MM.1S (cell line): Measurements from ENCODE around the gene ZBED1.

Source experiments
- DNase-seq: peaks from one replicate; pipeline ENCODE4 v3.0.0-alpha.2; 2015
- H2AFZ ChIP-seq: fragments of 300-600 bp; sonication (generic); 2 replicates; pipeline ENCODE4 v1.6.0; 2016; ENCODE audit warnings: antibody characterized with exemption, low read length
- H3F3A ChIP-seq: fragments of 300-600 bp; sonication (generic); 2 replicates; pipeline ENCODE4 v1.6.1; 2016; ENCODE audit warnings: mild to moderate bottlenecking, antibody characterized with exemption, low read length, moderate library complexity, mixed read lengths; ENCODE audit not compliant: insufficient read depth
- H3K27ac ChIP-seq: fragments of 300-600 bp; sonication (generic); 2 replicates; pipeline ENCODE4 v1.5.1; 2016; ENCODE audit warnings: mild to moderate bottlenecking, low read length
- H3K27me3 ChIP-seq: fragments of 300-600 bp; sonication (generic); replicated peaks from 2 replicates; pipeline ENCODE4 v1.6.0; 2016; ENCODE audit warnings: low read length; ENCODE audit not compliant: insufficient read depth
- H3K36me3 ChIP-seq: fragments of 300-600 bp; sonication (generic); replicated peaks from 2 replicates; pipeline ENCODE4 v1.6.1; 2016; ENCODE audit warnings: mild to moderate bottlenecking, low read length, mixed read lengths; ENCODE audit not compliant: insufficient read depth
- H3K4me1 ChIP-seq: fragments of 300-600 bp; sonication (generic); 2 replicates; pipeline ENCODE4 v1.6.1; 2016; ENCODE audit warnings: low read length, mixed read lengths
- H3K4me2 ChIP-seq: fragments of 300-600 bp; sonication (generic); 2 replicates; pipeline ENCODE4 v1.6.0; 2016; ENCODE audit warnings: low read depth, low read length
- H3K4me3 ChIP-seq: fragments of 300-600 bp; sonication (generic); 2 replicates; pipeline ENCODE4 v1.5.1; 2016; ENCODE audit warnings: low read length, mixed read lengths
- H3K79me2 ChIP-seq: fragments of 300-600 bp; sonication (generic); 2 replicates; pipeline ENCODE4 v1.6.1; 2016; ENCODE audit warnings: mixed run types, low read length, mixed read lengths
- H3K9ac ChIP-seq: fragments of 300-600 bp; sonication (generic); 2 replicates; pipeline ENCODE4 v1.6.1; 2016; ENCODE audit warnings: low read length, mixed read lengths
- H3K9me2 ChIP-seq: fragments of 300-600 bp; sonication (generic); replicated peaks from 2 replicates; pipeline ENCODE4 v1.6.1; 2016; ENCODE audit warnings: mild to moderate bottlenecking, low read length, mixed read lengths; ENCODE audit not compliant: insufficient read depth
- H3K9me3 ChIP-seq: fragments of 300-600 bp; sonication (generic); replicated peaks from 2 replicates; pipeline ENCODE4 v1.6.1; 2016; ENCODE audit warnings: mild to moderate bottlenecking, low read length, mixed read lengths; ENCODE audit not compliant: insufficient read depth
- H4K20me1 ChIP-seq: fragments of 300-600 bp; sonication (generic); 2 replicates; pipeline ENCODE4 v1.6.1; 2016; ENCODE audit warnings: mild to moderate bottlenecking, low read length, moderate library complexity, mixed read lengths; ENCODE audit not compliant: insufficient read depth
- EZH2 ChIP-seq: fragments of 300-600 bp; sonication (generic); optimal IDR thresholded peaks from 2 replicates; pipeline ENCODE3; 2017; ENCODE audit warnings: low read depth, mild to moderate bottlenecking, antibody characterized with exemption, low read length, mixed read lengths
- EZH2phosphoT487 ChIP-seq: fragments of 300-600 bp; sonication (generic); IDR thresholded peaks from 2 replicates; pipeline ENCODE4 v1.6.1; 2018; ENCODE audit warnings: antibody characterized with exemption, low read length
- TF ChIP-seq, protein P1 (sequence below): fragments of 300-600 bp; sonication (generic); IDR thresholded peaks from 2 replicates; pipeline ENCODE4 v1.5.1; 2016; ENCODE audit warnings: antibody characterized with exemption, low read length, mixed read lengths

ZBED1 gene

DNA sequence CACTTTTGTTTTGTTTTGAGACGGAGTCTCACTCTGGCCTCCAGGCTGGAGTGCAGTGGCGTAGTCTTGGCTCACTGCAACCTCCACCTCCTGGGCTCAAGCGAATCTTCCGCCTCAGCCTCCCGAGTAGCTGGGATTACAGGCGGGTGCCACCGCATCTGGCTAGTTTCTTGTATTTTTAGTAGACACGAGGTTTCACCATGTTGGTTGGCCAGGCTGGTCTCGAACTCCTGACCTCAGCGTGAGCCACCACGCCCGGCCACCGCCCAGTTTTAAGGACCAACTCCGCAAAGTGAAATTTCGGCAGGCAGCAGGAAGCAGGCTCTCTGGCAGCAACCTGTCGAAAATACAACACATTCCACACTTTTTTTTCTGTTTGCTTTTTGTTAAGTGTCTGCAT, 13.4 kb downstream of the ZBED1 start:
- no peaks in the 10 kb centered on the region for H3K9me2 ChIP-seq
- H3F3A ChIP-seq = no peaks in the 10 kb centered on the region
- H3K27me3 ChIP-seq = no peaks in the 10 kb centered on the region
- no peaks in the 10 kb centered on the region; the same call in 1 of the 2 replicates for H3K36me3 ChIP-seq
- no peak overlapping the region for H3K27ac ChIP-seq
- TF ChIP-seq, protein P1, sequence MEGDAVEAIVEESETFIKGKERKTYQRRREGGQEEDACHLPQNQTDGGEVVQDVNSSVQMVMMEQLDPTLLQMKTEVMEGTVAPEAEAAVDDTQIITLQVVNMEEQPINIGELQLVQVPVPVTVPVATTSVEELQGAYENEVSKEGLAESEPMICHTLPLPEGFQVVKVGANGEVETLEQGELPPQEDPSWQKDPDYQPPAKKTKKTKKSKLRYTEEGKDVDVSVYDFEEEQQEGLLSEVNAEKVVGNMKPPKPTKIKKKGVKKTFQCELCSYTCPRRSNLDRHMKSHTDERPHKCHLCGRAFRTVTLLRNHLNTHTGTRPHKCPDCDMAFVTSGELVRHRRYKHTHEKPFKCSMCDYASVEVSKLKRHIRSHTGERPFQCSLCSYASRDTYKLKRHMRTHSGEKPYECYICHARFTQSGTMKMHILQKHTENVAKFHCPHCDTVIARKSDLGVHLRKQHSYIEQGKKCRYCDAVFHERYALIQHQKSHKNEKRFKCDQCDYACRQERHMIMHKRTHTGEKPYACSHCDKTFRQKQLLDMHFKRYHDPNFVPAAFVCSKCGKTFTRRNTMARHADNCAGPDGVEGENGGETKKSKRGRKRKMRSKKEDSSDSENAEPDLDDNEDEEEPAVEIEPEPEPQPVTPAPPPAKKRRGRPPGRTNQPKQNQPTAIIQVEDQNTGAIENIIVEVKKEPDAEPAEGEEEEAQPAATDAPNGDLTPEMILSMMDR = no peak
- no peak for TF ChIP-seq EZH2phosphoT487
- no peak for TF ChIP-seq EZH2
- H2AFZ ChIP-seq = no peak overlapping the region
- H3K4me2 ChIP-seq = no peak overlapping the region
- no peak overlapping the region for H3K9ac ChIP-seq
- no peaks in the 10 kb centered on the region for H3K4me1 ChIP-seq
- no peaks in the 10 kb centered on the region for H3K9me3 ChIP-seq
- no peaks in the 10 kb centered on the region for H3K79me2 ChIP-seq
- no peak overlapping the region for H3K4me3 ChIP-seq
- no peak for DNase-seq
- H4K20me1 ChIP-seq = no peaks in the 10 kb centered on the region

DNA sequence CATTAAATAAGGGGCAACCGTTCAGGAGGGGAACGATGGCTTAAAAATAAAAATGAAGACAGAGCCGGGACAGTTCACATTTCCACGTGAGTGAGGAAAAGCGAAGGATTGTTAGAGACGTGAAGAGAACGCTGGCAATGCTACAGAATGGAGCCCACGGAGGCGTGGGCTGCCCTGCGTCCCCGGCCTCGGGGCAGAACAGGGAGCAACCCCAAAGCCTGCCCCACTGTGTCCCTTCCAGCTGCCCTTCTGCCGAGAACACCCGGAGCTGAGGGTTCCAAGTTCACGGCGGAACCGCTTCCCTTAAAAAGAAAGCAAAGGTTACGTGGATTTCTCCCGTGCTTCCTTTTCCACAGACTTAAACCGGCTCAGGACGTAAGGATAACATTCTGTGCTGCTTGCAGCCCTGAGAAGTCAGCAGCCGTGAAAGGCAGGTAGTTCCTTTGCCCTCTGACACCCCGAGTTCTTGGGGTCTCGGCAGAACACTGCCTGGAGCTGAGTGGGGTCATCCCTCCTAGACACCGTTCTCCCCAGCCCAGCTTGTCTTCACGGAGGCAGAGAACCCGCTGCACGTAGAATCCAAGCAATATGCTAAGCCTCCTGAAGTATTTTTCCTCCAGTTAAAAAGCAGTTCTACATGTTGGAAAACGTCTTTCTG, 14.2 kb downstream of the ZBED1 start:
- Histone ChIP-seq H3F3A (no peaks in the 10 kb centered on the region), H3K27me3 (no peaks in the 10 kb centered on the region), H3K79me2 (no peaks in the 10 kb centered on the region), H2AFZ (no peak overlapping the region), H3K9ac (no peak overlapping the region), H3K4me2 (no peak overlapping the region), H4K20me1 (no peaks in the 10 kb centered on the region), H3K4me1 (no peaks in the 10 kb centered on the region), H3K9me2 (no peaks in the 10 kb centered on the region), H3K4me3 (no peak overlapping the region), H3K36me3 (no peaks in the 10 kb centered on the region; the same call in 1 of the 2 replicates), H3K9me3 (no peaks in the 10 kb centered on the region), H3K27ac (no peak overlapping the region)
- no peak for DNase-seq
- no peak for TF ChIP-seq EZH2phosphoT487
- TF ChIP-seq, protein P1 = no peak
- TF ChIP-seq EZH2 = no peak

DNA sequence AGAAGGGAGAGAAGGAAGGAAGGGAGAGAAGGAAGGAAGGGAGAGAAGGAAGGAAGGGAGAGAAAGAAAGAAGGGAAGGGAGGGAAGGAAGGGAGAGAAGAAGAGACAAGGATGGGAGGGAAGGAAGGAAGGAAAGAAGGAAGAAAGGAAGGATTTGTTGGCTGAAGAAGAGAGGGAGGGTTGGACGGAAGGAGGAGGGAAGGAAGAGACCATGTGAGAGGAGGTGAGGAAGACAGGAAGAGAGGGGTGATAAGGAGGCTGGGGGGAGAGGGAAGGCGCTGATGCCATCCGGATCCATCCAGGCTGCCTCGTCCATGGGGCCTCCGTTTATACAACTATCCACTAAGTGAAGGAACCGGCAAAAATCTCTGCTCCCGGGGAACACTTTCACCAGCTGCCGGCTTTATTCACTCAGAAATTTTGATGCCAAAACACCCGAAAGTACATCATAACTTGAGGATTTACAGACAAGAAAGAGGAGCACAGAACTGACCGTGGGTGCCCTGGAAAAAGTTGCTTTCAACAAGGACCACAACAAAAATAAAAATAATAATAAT, 14.9 kb downstream of the ZBED1 start:
- H3K27ac ChIP-seq = no peak overlapping the region

More for the DNA sequence above, 14.9 kb downstream of the ZBED1 start:
- no peak for DNase-seq
- no peaks in the 10 kb centered on the region for H3K4me1 ChIP-seq
- H4K20me1 ChIP-seq = no peaks in the 10 kb centered on the region
- no peak overlapping the region for H2AFZ ChIP-seq
- no peaks in the 10 kb centered on the region for H3K27me3 ChIP-seq
- TF ChIP-seq EZH2phosphoT487 (no peak), EZH2 (no peak)
- TF ChIP-seq, protein P1 = no peak
- no peaks in the 10 kb centered on the region for H3F3A ChIP-seq
- H3K36me3 ChIP-seq = no peaks in the 10 kb centered on the region; the same call in 1 of the 2 replicates
- H3K79me2 ChIP-seq = no peaks in the 10 kb centered on the region
- H3K9me2 ChIP-seq = no peaks in the 10 kb centered on the region
- no peaks in the 10 kb centered on the region for H3K9me3 ChIP-seq
- H3K4me2 ChIP-seq = no peak overlapping the region
- H3K4me3 ChIP-seq = no peak overlapping the region
- no peak overlapping the region for H3K9ac ChIP-seq
